Endothelial cell of umbilical vein (primary cell): Measurements from ENCODE around the gene RTKN.

ENCODE experiments used
- EZH2 ChIP-seq: IDR thresholded peaks from 2 replicates; pipeline ENCODE4 v1.6.1; 2012; ENCODE audit warnings: borderline replicate concordance, low read depth, mild to moderate bottlenecking, moderate library complexity, low read length, inconsistent platforms; ENCODE audit not compliant: severe bottlenecking
- FOS ChIP-seq: IDR thresholded peaks from 2 replicates; pipeline ENCODE4 v1.6.1; 2011; ENCODE audit warnings: mild to moderate bottlenecking, low read length, moderate library complexity, borderline replicate concordance; ENCODE audit not compliant: insufficient read depth
- GATA2 ChIP-seq: IDR thresholded peaks from 2 replicates; pipeline ENCODE4 v1.7.0; 2011; ENCODE audit warnings: low read depth, mild to moderate bottlenecking, moderate library complexity, mixed read lengths, low read length; ENCODE audit not compliant: insufficient read length, insufficient read depth
- JUN ChIP-seq: IDR thresholded peaks from 2 replicates; pipeline ENCODE4 v1.6.1; 2011; ENCODE audit warnings: borderline replicate concordance, low read depth; ENCODE audit not compliant: insufficient read length, insufficient read depth
- MAX ChIP-seq: IDR thresholded peaks from 2 replicates; pipeline ENCODE4 v1.6.1; 2011; ENCODE audit not compliant: insufficient read depth, insufficient read length
- MYC ChIP-seq: IDR thresholded peaks from one replicate; pipeline ENCODE4 v1.6.1; 2011; ENCODE audit warnings: mild to moderate bottlenecking, low read depth, low read length
- POLR2A ChIP-seq: IDR thresholded peaks from 2 replicates; pipeline ENCODE4 v1.6.1; 2012; ENCODE audit warnings: low read depth, mild to moderate bottlenecking, control low read depth, low read length
- POLR2AphosphoS5 ChIP-seq: IDR thresholded peaks from 2 replicates; pipeline ENCODE4 v1.6.1; 2012; ENCODE audit warnings: low read depth, mild to moderate bottlenecking, control low read depth, low read length, moderate library complexity; ENCODE audit not compliant: insufficient read depth
- TF ChIP-seq, protein P1 (sequence below), 2 donors: IDR thresholded peaks; 1 replicate in 1 of 2; 2 replicates in 1 of 2; pipeline ENCODE4 v1.5.1; 2011; ENCODE audit warnings: low read length in 2 of 2, mild to moderate bottlenecking in 2 of 2, moderate library complexity in 2 of 2, control low read depth in 1 of 2, inconsistent platforms in 1 of 2, low read depth in 1 of 2; ENCODE audit not compliant: insufficient read depth in 1 of 2; ENCODE audit errors: extremely low read depth in 1 of 2

DNA sequence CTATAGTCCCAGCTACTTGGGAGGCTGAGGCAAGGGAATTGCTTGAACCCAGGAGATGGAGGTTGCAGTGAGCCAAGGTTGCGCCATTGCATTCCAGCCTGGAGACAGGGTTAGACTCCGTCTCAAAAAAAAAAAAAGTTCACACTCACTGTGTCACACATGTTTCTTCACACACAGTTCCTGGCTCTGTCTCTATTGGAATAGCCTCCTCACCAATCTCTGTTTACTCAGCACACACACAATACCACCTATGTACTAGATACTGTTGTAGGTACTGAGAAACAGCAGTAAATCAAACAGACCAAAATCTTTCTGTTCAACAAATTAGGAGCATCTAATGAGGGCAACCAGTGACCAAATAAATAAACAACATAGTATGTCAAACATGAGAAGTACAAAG, 44.4 kb upstream of the RTKN start:
- TF ChIP-seq, protein P1, sequence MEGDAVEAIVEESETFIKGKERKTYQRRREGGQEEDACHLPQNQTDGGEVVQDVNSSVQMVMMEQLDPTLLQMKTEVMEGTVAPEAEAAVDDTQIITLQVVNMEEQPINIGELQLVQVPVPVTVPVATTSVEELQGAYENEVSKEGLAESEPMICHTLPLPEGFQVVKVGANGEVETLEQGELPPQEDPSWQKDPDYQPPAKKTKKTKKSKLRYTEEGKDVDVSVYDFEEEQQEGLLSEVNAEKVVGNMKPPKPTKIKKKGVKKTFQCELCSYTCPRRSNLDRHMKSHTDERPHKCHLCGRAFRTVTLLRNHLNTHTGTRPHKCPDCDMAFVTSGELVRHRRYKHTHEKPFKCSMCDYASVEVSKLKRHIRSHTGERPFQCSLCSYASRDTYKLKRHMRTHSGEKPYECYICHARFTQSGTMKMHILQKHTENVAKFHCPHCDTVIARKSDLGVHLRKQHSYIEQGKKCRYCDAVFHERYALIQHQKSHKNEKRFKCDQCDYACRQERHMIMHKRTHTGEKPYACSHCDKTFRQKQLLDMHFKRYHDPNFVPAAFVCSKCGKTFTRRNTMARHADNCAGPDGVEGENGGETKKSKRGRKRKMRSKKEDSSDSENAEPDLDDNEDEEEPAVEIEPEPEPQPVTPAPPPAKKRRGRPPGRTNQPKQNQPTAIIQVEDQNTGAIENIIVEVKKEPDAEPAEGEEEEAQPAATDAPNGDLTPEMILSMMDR (IDR thresholded peaks at IDR 0.05; ENCODE audit: extremely low read depth in 1 of 2, insufficient read depth in 1 of 2, low read depth in 1 of 2, low read length in 2 of 2) = no peak
- TF ChIP-seq POLR2AphosphoS5 (no peak), MAX (no peak), POLR2A (no peak), GATA2 (no peak), FOS (no peak), MYC (no peak), EZH2 (no peak), JUN (no peak)
